ENCODE data around the gene CYB5A. TPM values are rescaled to one million over a fixed set of nuclear protein-coding genes. Genes with fewer than 3 reads are reported as not detected.

Gene CYB5A
- total and polyA plus RNA-seq, 9 of the 15 experiments (the other 6 are each of a cell fraction or from before 2014, with no cell fraction given) = 11.9 to 22.6 (median 14.1) TPM

GRCh38 chr18:74271635-74272034 is 20.1 kb downstream of the CYB5A start:
- no peak for ATAC-seq

GRCh38 chr18:74268933-74269620 is 22.7 kb downstream of the CYB5A start:
- intact Hi-C loops (cut with micrococcal nuclease) = no loop called here
- POLR2A ChIA-PET = interaction anchor here (0.9 kb wide), 2 partner anchors 10 to 27 kb away, joined by 3 to 4 read pairs; no protein-coding TSS in a partner anchor
- FAIRE-seq (peak; percentile 60), DNase-seq (ENCODE audit: extremely low read depth in 1 of 4, low spot score in 3 of 4) (peak; percentile 33 to 65 (median 43)), ATAC-seq (peak; percentile 80)
- Histone ChIP-seq H3K4me2 (ENCODE audit: insufficient read depth, low read length) (peak overlapping the region; percentile 70), H3K9me1 (ENCODE audit: control insufficient read depth, insufficient read depth, low read length) (no peaks in the 10 kb centered on the region), H3K4me1 (replicated peaks in 1 of 2; ENCODE audit: control insufficient read depth in 2 of 2, insufficient read depth in 2 of 2, low read length in 2 of 2) (peaks cover 3 to 32% of the 10 kb centered on the region in 2 experiments; a peak in 4 of 5 replicates), H3K27ac (ENCODE audit: extremely low read depth, low read depth, low read length) (peak overlapping the region; percentile 34; the same call in 1 of the 3 replicates), H4K20me1 (replicated peaks; ENCODE audit: control insufficient read depth, insufficient read depth, low read length) (no peaks in the 10 kb centered on the region), H3K4me3 (no peak overlapping the region; the same call in 1 of the 2 replicates), H2AFZ (ENCODE audit: low read depth, low read length) (peak overlapping the region; percentile 87), H3K27me3 (ENCODE audit: control insufficient read depth in 2 of 2, insufficient read depth in 2 of 2, low read length in 2 of 2) (no peaks in the 10 kb centered on the region), H3K9me3 (replicated peaks; ENCODE audit: control insufficient read depth, insufficient read depth, low read depth, low read length) (no peaks in the 10 kb centered on the region), H3K9ac (ENCODE audit: insufficient read depth in 1 of 2, low read depth in 2 of 2, low read length in 2 of 2) (peak overlapping the region; percentile 20 to 38; a peak in 2 of 4 replicates), H3K36me3 (ENCODE audit: control insufficient read depth, insufficient read depth, low read length) (no peaks in the 10 kb centered on the region), H3K79me2 (ENCODE audit: control insufficient read depth, insufficient read depth, low read length) (no peaks in the 10 kb centered on the region)
- CTCF ChIA-PET (ENCODE audit: low intra/inter-chr PET ratio) = no interaction called here
- no TSS peak for BruUV-seq (replicated peaks)
- WGBS (ENCODE audit: insufficient coverage, low coverage, missing lambda C conversion rate) = 13% methylated on average over 10 of the region's 11 CpGs
- in situ Hi-C loops (cut with MboI) = no loop called here
- TF ChIP-seq ETV6 (IDR thresholded peaks at IDR 0.05; ENCODE audit: borderline replicate concordance in 1 of 2, low read depth in 2 of 2, low read length in 1 of 2) (no peak), ETV6 (CRISPR knock-in tag; IDR thresholded peaks at IDR 0.05; ENCODE audit: borderline replicate concordance) (no peak), MECOM (CRISPR knock-in tag; IDR thresholded peaks at IDR 0.05) (0 out of 2 replicates have a peak, but pooled peaks have one; percentile 6), BMI1 (IDR thresholded peaks at IDR 0.05; ENCODE audit: low read length) (no peak), PHF8 (IDR thresholded peaks at IDR 0.05; ENCODE audit: borderline replicate concordance, low read length) (peak; percentile 32; the same call in 1 of the 2 replicates), JUND (IDR thresholded peaks at IDR 0.05; ENCODE audit: borderline replicate concordance, low read depth, low read length) (peak; percentile 37; the same call in 1 of the 2 replicates), JUND (tag; IDR thresholded peaks at IDR 0.05; ENCODE audit: borderline replicate concordance, low read depth, low read length) (peak; percentile 49; the same call in 2 of the 3 replicates), FOXJ2 (tag; IDR thresholded peaks at IDR 0.05) (0 out of 2 replicates have a peak, but pooled peaks have one; percentile 19), ZNF696 (CRISPR knock-in tag; conservative IDR thresholded peaks at IDR 0.05) (no peak), ZNF668 (CRISPR knock-in tag; IDR thresholded peaks at IDR 0.05) (no peak), VEZF1 (CRISPR knock-in tag; IDR thresholded peaks at IDR 0.05) (peak; percentile 30; the same call in 1 of the 2 replicates)

More at GRCh38 chr18:74271635-74272034, 20.1 kb downstream of the CYB5A start:
- H3K9me3 ChIP-seq (replicated peaks; ENCODE audit: control insufficient read depth, insufficient read depth, low read depth, low read length) = no peaks in the 10 kb centered on the region
- H3K9ac ChIP-seq (ENCODE audit: insufficient read depth in 1 of 2, low read depth in 2 of 2, low read length in 2 of 2) = no peak overlapping the region
- H4K20me1 ChIP-seq (replicated peaks; ENCODE audit: control insufficient read depth, insufficient read depth, low read length) = no peaks in the 10 kb centered on the region
- peaks cover 3 to 22% of the 10 kb centered on the region in 2 experiments; a peak in 4 of 5 replicates for H3K4me1 ChIP-seq (replicated peaks in 1 of 2; ENCODE audit: control insufficient read depth in 2 of 2, insufficient read depth in 2 of 2, low read length in 2 of 2)
- H2AFZ ChIP-seq (ENCODE audit: low read depth, low read length) = no peak overlapping the region
- no peaks in the 10 kb centered on the region for H3K79me2 ChIP-seq (ENCODE audit: control insufficient read depth, insufficient read depth, low read length)
- in situ Hi-C loops (cut with MboI) = no loop called here
- H3K4me3 ChIP-seq = no peak overlapping the region
- ChIA-PET POLR2A (no interaction called here), CTCF (ENCODE audit: low intra/inter-chr PET ratio) (no interaction called here)
- H3K36me3 ChIP-seq (ENCODE audit: control insufficient read depth, insufficient read depth, low read length) = no peaks in the 10 kb centered on the region
- no peak overlapping the region for H3K4me2 ChIP-seq (ENCODE audit: insufficient read depth, low read length)
- BruUV-seq (replicated peaks) = no TSS peak
- H3K27ac ChIP-seq (ENCODE audit: extremely low read depth, low read depth, low read length) = no peak overlapping the region
- FAIRE-seq (no peak), DNase-seq (ENCODE audit: extremely low read depth in 1 of 4, low spot score in 3 of 4) (no peak)
- WGBS (ENCODE audit: insufficient coverage, low coverage, missing lambda C conversion rate) = 51% methylated on average over 3 of the region's 3 CpGs
- H3K27me3 ChIP-seq (ENCODE audit: control insufficient read depth in 2 of 2, insufficient read depth in 2 of 2, low read length in 2 of 2) = no peaks in the 10 kb centered on the region
- H3K9me1 ChIP-seq (ENCODE audit: control insufficient read depth, insufficient read depth, low read length) = no peaks in the 10 kb centered on the region
- no peak for TF ChIP-seq STAT5B (CRISPR knock-in tag; IDR thresholded peaks at IDR 0.05)
- TF ChIP-seq SMARCE1 (IDR thresholded peaks at IDR 0.05) = no peak
- no peak for TF ChIP-seq SRF (CRISPR knock-in tag; IDR thresholded peaks at IDR 0.05)
- no peak for TF ChIP-seq TCF7 (IDR thresholded peaks at IDR 0.05; ENCODE audit: borderline replicate concordance)
- no peak for TF ChIP-seq MTA3 (IDR thresholded peaks at IDR 0.05; ENCODE audit: borderline replicate concordance)
- TF ChIP-seq RBM39 (optimal IDR thresholded peaks at IDR 0.05; ENCODE audit: low read depth, low read length) = no peak
- TF ChIP-seq ZNF143 (CRISPR knock-in tag; IDR thresholded peaks at IDR 0.05) = no peak
- TF ChIP-seq ZSCAN32 (CRISPR knock-in tag; IDR thresholded peaks at IDR 0.05) = no peak
- intact Hi-C loops (cut with micrococcal nuclease) = no loop called here
